ENCODE results near the gene BCAN. TPM values are rescaled to one million over a fixed set of nuclear protein-coding genes. Genes with fewer than 3 reads are reported as not detected.
"Not testable (repeated sequence)": the region's sequence is repeated elsewhere in the genome, so short reads cannot be mapped to it uniquely, and the experiment has no call there.

The BCAN gene
- total RNA-seq, 4 donors from 2014 or later, result 21.9 to 50.1 (median 26.0) TPM

GRCh38 chr1:156601122-156601830 is 40.6 kb upstream of the BCAN start, which contains the start of gene GPATCH4:
GPATCH4 (minus strand) TSS chr1:156601479.
- H3K4me3 ChIP-seq (ENCODE audit: low read depth, poor library complexity, severe bottlenecking), result peak within 1 kb of the TSS; percentile 60
- intact Hi-C loops (cut with DNase I; ENCODE audit: low total_unique reads), result no loop called here
- DNase-seq (ENCODE audit: low spot score in 2 of 2), result peak; percentile 73 to 95
- no peak for TF ChIP-seq POLR2A (IDR thresholded peaks at IDR 0.05)
- no peak for TF ChIP-seq CTCF (IDR thresholded peaks at IDR 0.05)
- WGBS, 2 donors, result 0 to 1% methylated on average over 33 to 35 of the region's 35 CpGs

DNA sequence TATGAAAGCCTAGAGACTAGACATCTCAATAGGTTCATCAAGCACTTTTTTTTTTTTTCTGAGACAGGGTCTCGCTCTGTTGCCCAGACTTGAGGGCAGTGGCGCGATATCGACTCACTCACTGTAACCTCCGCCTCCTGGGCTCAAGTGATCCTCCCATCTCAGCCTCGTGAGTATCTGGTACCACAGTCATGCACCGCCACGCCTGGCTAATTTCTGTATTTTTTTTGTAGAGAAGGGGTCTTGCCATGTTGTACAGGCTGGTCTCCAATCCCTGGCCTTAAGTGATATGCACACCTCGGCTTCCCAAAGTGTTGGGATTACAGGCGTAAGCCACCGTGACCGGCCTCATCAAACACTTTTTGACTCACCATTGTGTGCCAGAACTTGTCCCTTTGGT is 40.0 kb upstream of the BCAN start:
- no peak for TF ChIP-seq CTCF (IDR thresholded peaks at IDR 0.05)
- peak overlapping the region; percentile 60 for H3K4me3 ChIP-seq (ENCODE audit: low read depth, poor library complexity, severe bottlenecking)
- no peak for DNase-seq (ENCODE audit: low spot score in 2 of 2)
- WGBS, 2 donors, result 58 to 64% methylated on average over 12 of the region's 12 CpGs
- intact Hi-C loops (cut with DNase I; ENCODE audit: low total_unique reads), result no loop called here

GRCh38 chr1:156602557-156602993 is 39.3 kb upstream of the BCAN start:
- 22 to 25% methylated on average over 10 of the region's 10 CpGs for WGBS, 2 donors
- no peak overlapping the region for H3K4me3 ChIP-seq (ENCODE audit: low read depth, poor library complexity, severe bottlenecking)
- intact Hi-C loops (cut with DNase I; ENCODE audit: low total_unique reads), result no loop called here
- no peak for TF ChIP-seq CTCF (IDR thresholded peaks at IDR 0.05)
- no peak for TF ChIP-seq POLR2A (IDR thresholded peaks at IDR 0.05)
- no peak for DNase-seq (ENCODE audit: low spot score in 2 of 2)

- not testable (repeated sequence) for H3K4me3 ChIP-seq (ENCODE audit: low read depth, poor library complexity, severe bottlenecking); DNase-seq (ENCODE audit: low spot score in 2 of 2)
- WGBS, 2 donors, result 84 to 88% methylated on average over 4 of the region's 4 CpGs
- intact Hi-C loops (cut with DNase I; ENCODE audit: low total_unique reads), result loop anchor here (5.0 kb wide), 1 partner anchor 150 kb away; no protein-coding TSS in a partner anchor
Measured at GRCh38 chr1:156607344-156607743, 34.6 kb upstream of the BCAN start.

DNA sequence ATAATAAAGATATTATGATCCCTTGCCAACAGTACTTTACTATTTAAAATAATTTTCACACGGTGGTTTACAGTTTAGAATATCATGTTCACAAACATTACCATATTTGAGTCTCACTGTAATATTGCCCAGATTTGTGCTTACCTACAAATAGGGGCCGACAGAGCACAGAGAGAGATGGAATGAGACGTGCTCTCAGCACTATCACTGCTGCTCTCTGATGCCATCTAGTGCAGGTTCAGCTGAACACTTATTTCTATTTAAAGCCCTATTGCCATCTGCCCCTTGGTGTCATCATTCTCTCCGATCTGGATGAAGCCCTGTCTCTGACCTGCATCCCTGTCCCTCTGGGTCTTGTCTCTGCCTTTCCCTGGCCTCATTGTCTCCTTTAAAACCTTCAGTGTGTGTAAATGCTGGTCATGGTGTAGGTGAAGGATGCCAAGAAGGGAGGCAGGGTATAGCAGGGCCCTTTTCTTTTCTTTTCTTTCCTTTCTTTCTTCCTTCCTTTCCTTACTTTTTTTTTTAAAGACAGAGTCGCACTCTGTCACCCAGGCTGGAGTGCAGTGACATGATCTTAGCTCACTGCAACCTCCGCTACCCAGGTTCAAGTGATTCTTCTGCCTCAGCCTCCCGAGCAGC is 33.8 kb upstream of the BCAN start:
- intact Hi-C loops (cut with DNase I; ENCODE audit: low total_unique reads), result loop anchor here (5.0 kb wide), 1 partner anchor 151 kb away; no protein-coding TSS in a partner anchor
- WGBS, 2 donors, result 31 to 33% methylated on average over 7 of the region's 7 CpGs
- no peak overlapping the region for H3K4me3 ChIP-seq (ENCODE audit: low read depth, poor library complexity, severe bottlenecking)
- peak in 1 of 2 donors; percentile 53 for DNase-seq (ENCODE audit: low spot score in 2 of 2)
- TF ChIP-seq POLR2A (IDR thresholded peaks at IDR 0.05), result no peak
- peak in 1 of 3 donors; percentile 57 for TF ChIP-seq CTCF (IDR thresholded peaks at IDR 0.05)

DNA sequence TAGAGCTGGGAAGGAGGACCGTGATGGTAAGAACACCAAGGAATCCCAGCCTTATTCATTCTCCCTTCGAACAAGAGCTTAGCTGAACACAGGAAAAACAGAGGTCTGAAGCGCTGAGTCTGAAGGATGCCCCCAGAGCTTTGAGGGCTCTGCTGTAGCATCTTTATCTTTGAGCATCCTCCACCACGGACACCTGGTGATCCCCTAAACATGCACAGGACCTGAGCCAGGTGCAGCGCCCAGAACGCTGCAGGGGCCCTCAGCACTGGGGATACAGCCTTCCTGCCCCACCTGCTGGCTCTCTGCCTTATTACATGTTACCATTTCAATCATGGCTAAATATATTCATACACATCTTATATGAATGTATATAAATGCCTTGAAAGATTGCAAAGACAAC is 32.9 kb upstream of the BCAN start:
- TF ChIP-seq POLR2A (IDR thresholded peaks at IDR 0.05) (no peak), CTCF (IDR thresholded peaks at IDR 0.05) (no peak)
- no peak for DNase-seq (ENCODE audit: low spot score in 2 of 2)
- H3K4me3 ChIP-seq (ENCODE audit: low read depth, poor library complexity, severe bottlenecking), result no peak overlapping the region
- intact Hi-C loops (cut with DNase I; ENCODE audit: low total_unique reads), result loop anchor here (5.0 kb wide), 1 partner anchor 152 kb away; no protein-coding TSS in a partner anchor
- 29 to 47% methylated on average over 6 of the region's 6 CpGs for WGBS, 2 donors

GRCh38 chr1:156610072-156610471 is 31.8 kb upstream of the BCAN start:
- DNase-seq (ENCODE audit: low spot score in 2 of 2); H3K4me3 ChIP-seq (ENCODE audit: low read depth, poor library complexity, severe bottlenecking); intact Hi-C loops (cut with DNase I; ENCODE audit: low total_unique reads): not testable (repeated sequence)
- WGBS, 2 donors, result 89 to 95% methylated on average over 9 of the region's 9 CpGs

All from lower leg skin (tissue), 4 donors.